ENCODE results near the gene RHPN2.
"Not testable (repeated sequence)": the region's sequence is repeated elsewhere in the genome, so short reads cannot be mapped to it uniquely, and the experiment has no call there.

RHPN2 gene

GRCh38 chr19:33029746-33030303 lies 34.9 kb downstream of the RHPN2 start:
- no peak for DNase-seq (ENCODE audit: low read depth in 2 of 2)

GRCh38 chr19:33026602-33027001 lies 38.1 kb downstream of the RHPN2 start:
- DNase-seq (ENCODE audit: low read depth in 2 of 2): not testable (repeated sequence)

GRCh38 chr19:33025468-33026238 lies 39.0 kb downstream of the RHPN2 start:
- DNase-seq (ENCODE audit: low read depth in 2 of 2): not testable (repeated sequence)

- no peak for DNase-seq (ENCODE audit: low read depth in 2 of 2)
These were observed 40.3 kb downstream of the RHPN2 start for GRCh38 chr19:33024398-33024797.

GRCh38 chr19:33022472-33023116 lies 42.1 kb downstream of the RHPN2 start:
- no peak for DNase-seq (ENCODE audit: low read depth in 2 of 2)

GRCh38 chr19:33010891-33011290 lies 53.8 kb downstream of the RHPN2 start:
- not testable (repeated sequence) for DNase-seq (ENCODE audit: low read depth in 2 of 2)

GRCh38 chr19:33008738-33009137 lies 56.0 kb downstream of the RHPN2 start:
- DNase-seq (ENCODE audit: low read depth in 2 of 2): no peak

GRCh38 chr19:33005440-33005839 lies 59.2 kb downstream of the RHPN2 start:
- DNase-seq (ENCODE audit: low read depth in 2 of 2): no peak

GRCh38 chr19:33003424-33004024 lies 61.2 kb downstream of the RHPN2 start:
- not testable (repeated sequence) for DNase-seq (ENCODE audit: low read depth in 2 of 2)

- not testable (repeated sequence) for DNase-seq (ENCODE audit: low read depth in 2 of 2)
These were observed 62.4 kb downstream of the RHPN2 start for GRCh38 chr19:33002126-33002865.

- no peak for DNase-seq (ENCODE audit: low read depth in 2 of 2)
These were observed 63.8 kb downstream of the RHPN2 start for GRCh38 chr19:33000910-33001309.

GRCh38 chr19:33000510-33000909 lies 64.2 kb downstream of the RHPN2 start:
- no peak for DNase-seq (ENCODE audit: low read depth in 2 of 2)

- no peak for DNase-seq (ENCODE audit: low read depth in 2 of 2)
These were observed 66.0 kb downstream of the RHPN2 start for GRCh38 chr19:32998722-32999121.

GRCh38 chr19:32997716-32998355 lies 66.9 kb downstream of the RHPN2 start:
- DNase-seq (ENCODE audit: low read depth in 2 of 2): no peak

- not testable (repeated sequence) for DNase-seq (ENCODE audit: low read depth in 2 of 2)
These were observed 67.6 kb downstream of the RHPN2 start for GRCh38 chr19:32997061-32997464.

- not testable (repeated sequence) for DNase-seq (ENCODE audit: low read depth in 2 of 2)
These were observed 68.7 kb downstream of the RHPN2 start for GRCh38 chr19:32995966-32996365.

GRCh38 chr19:32988724-32989123 lies 76.0 kb downstream of the RHPN2 start:
- no peak for DNase-seq (ENCODE audit: low read depth in 2 of 2)

GRCh38 chr19:32988254-32988653 lies 76.4 kb downstream of the RHPN2 start:
- not testable (repeated sequence) for DNase-seq (ENCODE audit: low read depth in 2 of 2)

- DNase-seq (ENCODE audit: low read depth in 2 of 2): not testable (repeated sequence)
These were observed 82.2 kb downstream of the RHPN2 start for GRCh38 chr19:32982488-32982887.

- not testable (repeated sequence) for DNase-seq (ENCODE audit: low read depth in 2 of 2)
These were observed 84.9 kb downstream of the RHPN2 start for GRCh38 chr19:32979807-32980206.

- not testable (repeated sequence) for DNase-seq (ENCODE audit: low read depth in 2 of 2)
These were observed 86.9 kb downstream of the RHPN2 start for GRCh38 chr19:32977813-32978212.

All from stimulated activated CD8-positive, alpha-beta memory T cell treated with anti-CD3 and anti-CD28 coated beads, Interleukin-7, amount 100 ng/mL, for 4 hours (primary cell).